GM10847 (cell line): ENCODE results near the gene COL6A2.

Experiments
- POLR2A ChIP-seq: IDR thresholded peaks from 2 replicates; pipeline ENCODE4 v1.6.1; 2011; ENCODE audit not compliant: insufficient read length; ENCODE audit errors: extremely low read depth

Gene COL6A2

DNA sequence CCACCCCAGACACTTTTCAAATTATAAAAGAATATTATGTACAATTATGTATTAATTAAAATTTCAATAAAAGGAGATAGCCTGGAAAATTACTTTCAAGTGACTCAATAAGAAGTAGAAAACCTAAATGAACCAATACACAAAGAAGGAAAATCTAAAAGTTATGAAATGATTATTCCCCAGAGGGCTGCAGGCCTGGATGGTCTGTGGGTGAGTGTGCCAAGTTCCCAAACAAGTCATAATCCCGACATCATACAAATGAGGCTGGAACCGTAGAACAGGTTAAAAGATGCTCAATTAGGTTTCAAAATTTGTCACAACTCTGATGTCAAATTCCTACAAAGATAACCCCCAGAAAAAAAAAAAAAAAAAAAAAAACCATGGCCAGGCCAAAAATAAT lies 73.7 kb downstream of the COL6A2 start:
- TF ChIP-seq POLR2A = no peak

DNA sequence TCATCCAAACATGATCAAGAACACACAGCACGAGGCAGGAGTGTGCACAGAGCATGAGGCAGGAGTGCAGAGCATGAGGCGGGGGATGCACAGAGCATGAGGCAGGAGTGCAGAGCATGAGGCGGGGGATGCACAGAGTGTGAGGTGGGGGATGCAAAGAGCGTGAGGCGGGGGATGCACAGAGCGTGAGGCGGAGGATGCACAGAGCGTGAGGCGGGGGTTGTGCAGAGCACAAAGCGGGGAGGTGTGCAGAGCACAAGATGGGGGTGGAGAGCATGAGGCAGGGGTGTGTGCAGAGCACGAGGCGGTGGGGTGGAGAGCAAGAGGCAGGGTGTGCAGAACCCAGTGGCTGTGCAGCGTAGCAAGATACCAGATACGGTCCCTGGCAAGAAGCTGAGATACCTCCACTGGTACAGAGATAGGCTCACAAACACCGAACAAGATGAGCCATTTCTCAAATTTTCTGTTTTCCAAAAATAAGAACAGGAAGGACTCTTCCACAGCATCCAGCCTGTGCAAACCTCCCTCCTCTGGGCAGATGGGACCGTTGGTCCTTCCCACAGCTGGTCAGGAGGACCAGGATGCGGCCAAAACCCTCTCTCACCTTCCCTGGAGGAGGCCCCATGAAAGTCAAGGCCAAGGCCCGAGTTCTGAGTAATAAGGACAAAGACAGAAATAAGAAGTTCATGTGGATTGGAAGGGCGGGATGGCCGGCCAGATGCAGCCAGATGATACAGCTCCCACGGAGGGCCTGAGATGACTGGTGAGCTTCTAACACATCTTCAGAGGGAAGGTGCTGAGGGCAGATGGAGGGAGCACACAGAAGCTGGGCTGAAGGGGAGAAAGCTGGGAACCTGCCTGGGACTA lies 74.3 kb downstream of the COL6A2 start:
- TF ChIP-seq POLR2A = no peak

DNA sequence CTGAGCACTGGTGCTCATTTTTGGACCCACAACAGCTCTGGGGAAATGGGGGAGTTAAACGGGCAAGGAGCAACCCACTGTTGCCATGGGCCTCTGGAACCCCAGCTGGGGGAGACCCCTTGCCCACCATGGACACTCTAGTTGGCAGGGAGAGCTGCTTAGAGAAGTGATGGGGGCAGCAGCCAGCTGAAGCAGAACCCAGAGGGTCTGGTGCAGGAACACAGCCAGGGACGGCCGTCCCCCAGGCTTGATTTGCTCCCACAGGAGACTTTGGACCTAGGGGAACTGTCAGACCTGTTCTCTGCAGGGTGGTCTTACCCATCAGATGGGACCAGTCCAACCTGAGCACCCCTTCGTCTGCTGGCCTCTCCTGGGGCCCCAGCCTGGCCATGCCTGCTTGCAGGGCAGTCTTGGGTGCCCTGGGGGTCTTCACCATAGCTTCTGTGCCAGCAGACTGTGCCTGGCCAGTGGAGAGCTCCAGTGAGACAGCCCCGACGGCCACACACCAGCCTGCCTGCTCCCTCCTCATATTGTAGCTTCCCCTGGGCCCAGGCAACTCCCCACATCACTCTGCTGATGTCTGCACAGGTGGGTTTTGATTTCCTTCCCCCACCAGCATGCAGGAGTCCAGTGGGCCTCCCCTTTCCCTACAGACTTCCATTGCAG lies 75.1 kb downstream of the COL6A2 start:
- no peak for TF ChIP-seq POLR2A

DNA sequence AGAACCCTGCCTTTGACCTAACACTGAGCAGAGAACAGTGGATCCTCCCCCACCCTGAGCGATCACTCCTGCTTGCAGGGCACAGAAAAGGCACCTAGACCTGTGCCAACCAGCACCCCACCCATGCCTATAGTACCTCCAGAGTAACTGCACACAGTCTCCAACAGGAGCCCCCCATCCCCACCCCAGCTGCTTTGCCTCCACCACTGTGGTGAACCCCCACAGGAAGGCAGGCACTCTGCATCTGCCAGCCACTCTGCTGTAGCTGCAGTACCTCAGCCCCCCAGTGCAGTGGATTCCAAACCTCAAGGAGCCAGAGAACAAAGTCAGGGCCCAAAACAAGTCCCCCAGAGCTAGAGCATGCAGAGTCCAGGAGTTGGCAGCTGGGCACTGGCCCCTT lies 75.7 kb downstream of the COL6A2 start:
- TF ChIP-seq POLR2A = no peak

DNA sequence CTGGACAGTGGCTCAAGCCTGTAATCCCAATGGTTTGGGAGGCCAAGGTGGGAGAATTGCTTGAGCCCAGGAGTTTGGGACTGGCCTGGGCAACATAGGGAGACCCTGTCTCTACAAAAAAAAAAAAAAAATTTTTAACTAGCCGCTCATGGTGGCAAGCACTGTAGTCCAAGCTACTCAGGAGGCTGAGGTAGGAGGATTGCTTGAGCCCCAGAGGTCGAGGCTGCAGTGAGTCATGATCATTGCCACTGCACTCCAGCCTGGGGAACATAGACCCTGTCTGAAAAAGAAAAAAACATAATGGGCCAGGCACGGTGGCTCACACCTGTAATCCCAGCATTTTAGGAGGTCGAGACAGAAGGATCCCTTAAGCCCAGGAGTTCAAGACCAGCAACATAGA lies 81.0 kb downstream of the COL6A2 start:
- no peak for TF ChIP-seq POLR2A
